HEK293T (cell line): ENCODE measurements around the gene FGFRL1.

Experiments
- ARNT ChIP-seq: fragments of 450-650 bp; IDR thresholded peaks from 2 replicates; pipeline ENCODE4 v1.6.1; 2017; ENCODE audit warnings: mild to moderate bottlenecking
- BHLHE40 ChIP-seq: fragments of 450-650 bp; IDR thresholded peaks from 2 replicates; pipeline ENCODE4 v1.6.1; 2016; ENCODE audit warnings: mild to moderate bottlenecking, moderate library complexity, borderline replicate concordance
- CTBP1 ChIP-seq: fragments of 450-650 bp; IDR thresholded peaks from 2 replicates; pipeline ENCODE4 v1.6.1; 2016; ENCODE audit warnings: borderline replicate concordance
- ELF4 ChIP-seq: fragments of 450-650 bp; IDR thresholded peaks from 2 replicates; pipeline ENCODE4 v1.6.1; 2017; ENCODE audit warnings: antibody characterized with exemption
- FOXA1 ChIP-seq: fragments of 450-650 bp; IDR thresholded peaks from 2 replicates; pipeline ENCODE4 v1.6.1; 2016; ENCODE audit warnings: mild to moderate bottlenecking
- FOXK2 ChIP-seq: fragments of 450-650 bp; IDR thresholded peaks from 2 replicates; pipeline ENCODE4 v1.6.1; 2016; ENCODE audit warnings: mild to moderate bottlenecking
- FOXM1 ChIP-seq: fragments of 450-650 bp; IDR thresholded peaks from 2 replicates; pipeline ENCODE4 v1.6.1; 2017; ENCODE audit warnings: mild to moderate bottlenecking, borderline replicate concordance
- L3MBTL2 ChIP-seq: fragments of 450-650 bp; conservative IDR thresholded peaks from 2 replicates; pipeline ENCODE4 v1.6.1; 2016; ENCODE audit warnings: mild to moderate bottlenecking
- SP1 ChIP-seq: fragments of 450-650 bp; IDR thresholded peaks from 2 replicates; pipeline ENCODE4 v1.6.1; 2017
- SUZ12 ChIP-seq: fragments of 450-650 bp; IDR thresholded peaks from 2 replicates; pipeline ENCODE4 v1.6.1; 2016; ENCODE audit warnings: mild to moderate bottlenecking
- TF ChIP-seq, protein P1 (sequence below): fragments of 450-650 bp; IDR thresholded peaks from 2 replicates; pipeline ENCODE4 v1.6.1; 2016

DNA sequence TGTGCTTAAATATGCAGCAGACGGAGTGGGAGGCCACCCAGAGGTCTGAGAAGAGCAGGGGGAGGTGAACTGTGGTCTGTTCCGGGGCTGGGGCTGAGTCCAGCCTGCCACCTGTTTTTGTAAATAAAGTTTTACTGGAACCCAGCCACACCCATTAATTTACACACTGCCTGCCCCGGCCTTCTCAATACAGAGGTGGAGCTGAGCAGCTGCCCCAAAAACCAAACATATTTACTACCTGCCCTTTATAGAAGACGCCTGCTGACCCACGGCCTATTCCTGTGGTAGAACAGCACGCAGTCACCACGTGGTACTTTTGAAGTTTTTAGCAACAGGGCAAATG is 45.9 kb downstream of the FGFRL1 start:
- TF ChIP-seq ARNT = no peak
- no peak for TF ChIP-seq FOXA1
- TF ChIP-seq FOXM1 = no peak
- no peak for TF ChIP-seq BHLHE40
- no peak for TF ChIP-seq SP1
- TF ChIP-seq, protein P1, sequence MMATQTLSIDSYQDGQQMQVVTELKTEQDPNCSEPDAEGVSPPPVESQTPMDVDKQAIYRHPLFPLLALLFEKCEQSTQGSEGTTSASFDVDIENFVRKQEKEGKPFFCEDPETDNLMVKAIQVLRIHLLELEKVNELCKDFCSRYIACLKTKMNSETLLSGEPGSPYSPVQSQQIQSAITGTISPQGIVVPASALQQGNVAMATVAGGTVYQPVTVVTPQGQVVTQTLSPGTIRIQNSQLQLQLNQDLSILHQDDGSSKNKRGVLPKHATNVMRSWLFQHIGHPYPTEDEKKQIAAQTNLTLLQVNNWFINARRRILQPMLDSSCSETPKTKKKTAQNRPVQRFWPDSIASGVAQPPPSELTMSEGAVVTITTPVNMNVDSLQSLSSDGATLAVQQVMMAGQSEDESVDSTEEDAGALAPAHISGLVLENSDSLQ = no peak
- no peak for TF ChIP-seq CTBP1
- TF ChIP-seq SUZ12 = no peak
- TF ChIP-seq ELF4 = no peak
- TF ChIP-seq L3MBTL2 = no peak
- no peak for TF ChIP-seq FOXK2
